Esophagus muscularis mucosa (tissue), 3 donors: ENCODE measurements around the gene KCNA5.

ENCODE experiments used
- POLR2A ChIP-seq: fragments of 450-650 bp; IDR thresholded peaks from one replicate; pipeline ENCODE4 v1.6.1; 2017; ENCODE audit warnings: antibody characterized with exemption, moderate library complexity, mild to moderate bottlenecking, low read depth
- POLR2AphosphoS5 ChIP-seq, 2 donors: sonication (generic); formaldehyde crosslinking; IDR thresholded peaks; one replicate each; pipeline ENCODE4 v1.6.1; 2017; ENCODE audit warnings: antibody characterized with exemption in 2 of 2
- TF ChIP-seq, protein P1 (sequence below), 3 experiments: fragments of 200-600 bp in 2 of 3; fragments of 450-650 bp in 1 of 3; sonication (generic) in 2 of 3; IDR thresholded peaks; one replicate each; pipeline ENCODE4 v1.5.1; 2017 to 2019; ENCODE audit warnings: antibody characterized with exemption in 3 of 3, mild to moderate bottlenecking in 2 of 3, moderate library complexity in 1 of 3

DNA sequence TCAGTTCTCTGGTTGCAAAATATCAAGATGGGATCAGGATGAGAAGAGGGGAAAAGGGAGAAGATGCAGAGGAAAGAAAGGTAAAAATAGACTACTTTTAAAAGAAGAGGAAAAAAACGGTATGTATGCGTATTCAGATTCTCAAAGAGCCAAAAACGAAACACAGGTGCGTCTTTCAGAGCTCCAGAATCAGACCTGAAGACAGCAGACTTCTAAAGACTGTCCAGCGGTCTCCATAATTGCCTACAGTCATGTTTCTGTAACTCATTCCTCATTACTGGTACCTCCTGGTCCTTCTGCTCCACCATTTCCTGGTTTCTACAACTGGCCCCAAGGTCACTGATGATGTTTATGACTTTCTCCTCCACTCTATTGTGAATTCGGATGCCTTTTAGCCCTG is 12.4 kb upstream of the KCNA5 start:
- TF ChIP-seq, protein P1, sequence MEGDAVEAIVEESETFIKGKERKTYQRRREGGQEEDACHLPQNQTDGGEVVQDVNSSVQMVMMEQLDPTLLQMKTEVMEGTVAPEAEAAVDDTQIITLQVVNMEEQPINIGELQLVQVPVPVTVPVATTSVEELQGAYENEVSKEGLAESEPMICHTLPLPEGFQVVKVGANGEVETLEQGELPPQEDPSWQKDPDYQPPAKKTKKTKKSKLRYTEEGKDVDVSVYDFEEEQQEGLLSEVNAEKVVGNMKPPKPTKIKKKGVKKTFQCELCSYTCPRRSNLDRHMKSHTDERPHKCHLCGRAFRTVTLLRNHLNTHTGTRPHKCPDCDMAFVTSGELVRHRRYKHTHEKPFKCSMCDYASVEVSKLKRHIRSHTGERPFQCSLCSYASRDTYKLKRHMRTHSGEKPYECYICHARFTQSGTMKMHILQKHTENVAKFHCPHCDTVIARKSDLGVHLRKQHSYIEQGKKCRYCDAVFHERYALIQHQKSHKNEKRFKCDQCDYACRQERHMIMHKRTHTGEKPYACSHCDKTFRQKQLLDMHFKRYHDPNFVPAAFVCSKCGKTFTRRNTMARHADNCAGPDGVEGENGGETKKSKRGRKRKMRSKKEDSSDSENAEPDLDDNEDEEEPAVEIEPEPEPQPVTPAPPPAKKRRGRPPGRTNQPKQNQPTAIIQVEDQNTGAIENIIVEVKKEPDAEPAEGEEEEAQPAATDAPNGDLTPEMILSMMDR (IDR thresholded peaks at IDR 0.05): no peak
- TF ChIP-seq POLR2A (no peak), POLR2AphosphoS5 (IDR thresholded peaks at IDR 0.05) (no peak)
